ENCODE measurements around the gene CPNE8. TPM values are rescaled to one million over a fixed set of nuclear protein-coding genes. Genes with fewer than 3 reads are reported as not detected.

CPNE8 gene
- total and polyA plus RNA-seq, 9 donors, result 6.2 to 11.7 (median 8.5) TPM

GRCh38 chr12:38838056-38838850 is 67.1 kb downstream of the CPNE8 start:
- 71% methylated on average over 1 of the region's 2 CpGs for WGBS (ENCODE audit: insufficient coverage)

GRCh38 chr12:38831715-38832114 is 73.7 kb downstream of the CPNE8 start:
- Histone ChIP-seq H3K27me3 (ENCODE audit: control insufficient read depth, insufficient read depth, low read length) (no peaks in the 10 kb centered on the region), H3K4me1 (ENCODE audit: control insufficient read depth, insufficient read depth, low read length) (no peaks in the 10 kb centered on the region), H3K9me3 (replicated peaks; ENCODE audit: control insufficient read depth, low read depth, low read length) (no peaks in the 10 kb centered on the region), H3K36me3 (ENCODE audit: control insufficient read depth, insufficient read depth, low read length) (no peaks in the 10 kb centered on the region), H3K4me3 (ENCODE audit: low read length) (no peak overlapping the region), H3K27ac (ENCODE audit: low read length) (no peak overlapping the region)
- WGBS (ENCODE audit: insufficient coverage), result no CpG with 5 or more reads among the region's 5 CpGs
- DNase-seq, result peak; percentile 73

More at GRCh38 chr12:38838056-38838850, 67.1 kb downstream of the CPNE8 start:
- Histone ChIP-seq H3K36me3 (ENCODE audit: control insufficient read depth, insufficient read depth, low read length) (no peaks in the 10 kb centered on the region), H3K4me1 (ENCODE audit: control insufficient read depth, insufficient read depth, low read length) (no peaks in the 10 kb centered on the region), H3K4me3 (ENCODE audit: low read length) (no peak overlapping the region), H3K27ac (ENCODE audit: low read length) (no peak overlapping the region), H3K27me3 (ENCODE audit: control insufficient read depth, insufficient read depth, low read length) (no peaks in the 10 kb centered on the region), H3K9me3 (replicated peaks; ENCODE audit: control insufficient read depth, low read depth, low read length) (no peaks in the 10 kb centered on the region)
- DNase-seq, result no peak

- H3K4me1 ChIP-seq (ENCODE audit: control insufficient read depth, insufficient read depth, low read length), result no peaks in the 10 kb centered on the region
- H3K27ac ChIP-seq (ENCODE audit: low read length), result no peak overlapping the region
- 90% methylated on average over 3 of the region's 4 CpGs for WGBS (ENCODE audit: insufficient coverage)
- H3K36me3 ChIP-seq (ENCODE audit: control insufficient read depth, insufficient read depth, low read length), result no peaks in the 10 kb centered on the region
- no peaks in the 10 kb centered on the region for H3K27me3 ChIP-seq (ENCODE audit: control insufficient read depth, insufficient read depth, low read length)
- H3K9me3 ChIP-seq (replicated peaks; ENCODE audit: control insufficient read depth, low read depth, low read length), result no peaks in the 10 kb centered on the region
- H3K4me3 ChIP-seq (ENCODE audit: low read length), result no peak overlapping the region
- DNase-seq, result no peak
These were observed 80.4 kb downstream of the CPNE8 start for GRCh38 chr12:38825006-38825405.

- Histone ChIP-seq H3K27ac (ENCODE audit: low read length) (no peak overlapping the region), H3K36me3 (ENCODE audit: control insufficient read depth, insufficient read depth, low read length) (no peaks in the 10 kb centered on the region), H3K4me1 (ENCODE audit: control insufficient read depth, insufficient read depth, low read length) (no peaks in the 10 kb centered on the region), H3K9me3 (replicated peaks; ENCODE audit: control insufficient read depth, low read depth, low read length) (no peaks in the 10 kb centered on the region), H3K27me3 (ENCODE audit: control insufficient read depth, insufficient read depth, low read length) (no peaks in the 10 kb centered on the region), H3K4me3 (ENCODE audit: low read length) (no peak overlapping the region)
- WGBS (ENCODE audit: insufficient coverage), result 60% methylated on average over 1 of the region's 6 CpGs
- no peak for DNase-seq
These were observed 81.7 kb downstream of the CPNE8 start for GRCh38 chr12:38823738-38824137.

- Histone ChIP-seq H3K27ac (ENCODE audit: low read length) (no peak overlapping the region), H3K4me1 (ENCODE audit: control insufficient read depth, insufficient read depth, low read length) (no peaks in the 10 kb centered on the region), H3K4me3 (ENCODE audit: low read length) (no peak overlapping the region), H3K27me3 (ENCODE audit: control insufficient read depth, insufficient read depth, low read length) (no peaks in the 10 kb centered on the region), H3K36me3 (ENCODE audit: control insufficient read depth, insufficient read depth, low read length) (no peaks in the 10 kb centered on the region), H3K9me3 (replicated peaks; ENCODE audit: control insufficient read depth, low read depth, low read length) (no peaks in the 10 kb centered on the region)
- 42% methylated on average over 2 of the region's 2 CpGs for WGBS (ENCODE audit: insufficient coverage)
- no peak for DNase-seq
These were observed 82.1 kb downstream of the CPNE8 start for GRCh38 chr12:38823314-38823713.

GRCh38 chr12:38817942-38818341 is 87.4 kb downstream of the CPNE8 start:
- Histone ChIP-seq H3K27ac (ENCODE audit: low read length) (no peak overlapping the region), H3K4me3 (ENCODE audit: low read length) (no peak overlapping the region), H3K4me1 (ENCODE audit: control insufficient read depth, insufficient read depth, low read length) (no peaks in the 10 kb centered on the region), H3K36me3 (ENCODE audit: control insufficient read depth, insufficient read depth, low read length) (no peaks in the 10 kb centered on the region), H3K27me3 (ENCODE audit: control insufficient read depth, insufficient read depth, low read length) (no peaks in the 10 kb centered on the region), H3K9me3 (replicated peaks; ENCODE audit: control insufficient read depth, low read depth, low read length) (no peaks in the 10 kb centered on the region)
- no CpG with 5 or more reads among the region's 3 CpGs for WGBS (ENCODE audit: insufficient coverage)
- DNase-seq, result no peak

- H3K27ac ChIP-seq (ENCODE audit: low read length), result no peak overlapping the region
- DNase-seq, result peak; percentile 12
- H3K27me3 ChIP-seq (ENCODE audit: control insufficient read depth, insufficient read depth, low read length), result no peaks in the 10 kb centered on the region
- no peaks in the 10 kb centered on the region for H3K4me1 ChIP-seq (ENCODE audit: control insufficient read depth, insufficient read depth, low read length)
- 64% methylated on average over 3 of the region's 3 CpGs for WGBS (ENCODE audit: insufficient coverage)
- H3K4me3 ChIP-seq (ENCODE audit: low read length), result no peak overlapping the region
- peaks cover 2% of the 10 kb centered on the region for H3K9me3 ChIP-seq (replicated peaks; ENCODE audit: control insufficient read depth, low read depth, low read length)
- no peaks in the 10 kb centered on the region for H3K36me3 ChIP-seq (ENCODE audit: control insufficient read depth, insufficient read depth, low read length)
These were observed 91.5 kb downstream of the CPNE8 start for GRCh38 chr12:38813923-38814322.

- Histone ChIP-seq H3K27me3 (ENCODE audit: control insufficient read depth, insufficient read depth, low read length) (no peaks in the 10 kb centered on the region), H3K27ac (ENCODE audit: low read length) (no peak overlapping the region), H3K9me3 (replicated peaks; ENCODE audit: control insufficient read depth, low read depth, low read length) (peaks cover 2% of the 10 kb centered on the region), H3K36me3 (ENCODE audit: control insufficient read depth, insufficient read depth, low read length) (no peaks in the 10 kb centered on the region), H3K4me3 (ENCODE audit: low read length) (no peak overlapping the region), H3K4me1 (ENCODE audit: control insufficient read depth, insufficient read depth, low read length) (no peaks in the 10 kb centered on the region)
- no CpG with 5 or more reads among the region's 2 CpGs for WGBS (ENCODE audit: insufficient coverage)
- no peak for DNase-seq
These were observed 93.5 kb downstream of the CPNE8 start for GRCh38 chr12:38811814-38812356.

- H3K36me3 ChIP-seq (ENCODE audit: control insufficient read depth, insufficient read depth, low read length), result no peaks in the 10 kb centered on the region
- peaks cover 2% of the 10 kb centered on the region for H3K9me3 ChIP-seq (replicated peaks; ENCODE audit: control insufficient read depth, low read depth, low read length)
- H3K4me3 ChIP-seq (ENCODE audit: low read length), result no peak overlapping the region
- H3K27me3 ChIP-seq (ENCODE audit: control insufficient read depth, insufficient read depth, low read length), result no peaks in the 10 kb centered on the region
- H3K27ac ChIP-seq (ENCODE audit: low read length), result no peak overlapping the region
- H3K4me1 ChIP-seq (ENCODE audit: control insufficient read depth, insufficient read depth, low read length), result no peaks in the 10 kb centered on the region
- DNase-seq, result no peak
These were observed 95.6 kb downstream of the CPNE8 start for GRCh38 chr12:38809832-38810231.

GRCh38 chr12:38788106-38788505 is 117.3 kb downstream of the CPNE8 start:
- peaks cover 4% of the 10 kb centered on the region for H3K9me3 ChIP-seq (replicated peaks; ENCODE audit: control insufficient read depth, low read depth, low read length)
- H3K27me3 ChIP-seq (ENCODE audit: control insufficient read depth, insufficient read depth, low read length), result no peaks in the 10 kb centered on the region
- no peak for DNase-seq
- no peaks in the 10 kb centered on the region for H3K36me3 ChIP-seq (ENCODE audit: control insufficient read depth, insufficient read depth, low read length)
- H3K27ac ChIP-seq (ENCODE audit: low read length), result no peak overlapping the region
- no CpG with 5 or more reads among the region's 1 CpG for WGBS (ENCODE audit: insufficient coverage)
- no peaks in the 10 kb centered on the region for H3K4me1 ChIP-seq (ENCODE audit: control insufficient read depth, insufficient read depth, low read length)
- no peak overlapping the region for H3K4me3 ChIP-seq (ENCODE audit: low read length)

Measured in muscle of leg (tissue), 11 donors.